H1 (cell line): ENCODE results near the gene HIBADH. TPM values are rescaled to one million over a fixed set of nuclear protein-coding genes. Genes with fewer than 3 reads are reported as not detected.

ENCODE experiments used
- CTCF ChIA-PET: fragments of 300-600 bp; sonication (Branson Sonifier 250); formaldehyde crosslinking; loops from one replicate; lab custom pipeline; 2021; ENCODE audit not compliant: partially characterized antibody; lab: Charles Lee
- POLR2A ChIA-PET: fragments of 300-600 bp; sonication (Branson Sonifier 250); formaldehyde crosslinking; loops from one replicate; lab custom pipeline; 2021; ENCODE audit warnings: inconsistent platforms; ENCODE audit not compliant: partially characterized antibody; lab: Charles Lee
- DNase-seq, 2 experiments: peaks; one replicate each; pipeline versions ENCODE4 v3.0.0 to v3.0.0-alpha.2; 2010 to 2022; ENCODE audit warnings: low spot score in 2 of 2, low read depth in 1 of 2, mixed read lengths in 1 of 2
- FAIRE-seq: peaks from 2 replicates; lab custom pipeline; 2011; peaks lifted over from hg19 to GRCh38; lab: Jason Lieb, UNC
- H2AFZ ChIP-seq: 2 replicates; pipeline ENCODE4 v1.8.1; 2012; ENCODE audit warnings: low read length, inconsistent platforms
- H2AK5ac ChIP-seq: 2 replicates; pipeline ENCODE4 v1.6.1; 2013; ENCODE audit warnings: low read depth, low read length
- H2BK120ac ChIP-seq: replicated peaks from 2 replicates; pipeline ENCODE3; 2013; ENCODE audit warnings: low read depth, low read length, inconsistent platforms
- H2BK12ac ChIP-seq: 2 replicates; pipeline ENCODE4 v1.6.1; 2013; ENCODE audit warnings: low read depth, low read length
- H2BK15ac ChIP-seq: 2 replicates; pipeline ENCODE4 v1.6.1; 2013; ENCODE audit warnings: low read length
- H2BK20ac ChIP-seq: 2 replicates; pipeline ENCODE4 v1.6.1; 2013; ENCODE audit warnings: low read length
- H2BK5ac ChIP-seq: 2 replicates; pipeline ENCODE4 v1.6.1; 2013; ENCODE audit warnings: low read depth, low read length
- H3K14ac ChIP-seq: 2 replicates; pipeline ENCODE4 v1.6.1; 2013; ENCODE audit warnings: inconsistent platforms; ENCODE audit not compliant: insufficient read length
- H3K18ac ChIP-seq: 2 replicates; pipeline ENCODE4 v1.6.1; 2013; ENCODE audit warnings: low read length; ENCODE audit errors: extremely low read depth
- H3K23ac ChIP-seq: 2 replicates; pipeline ENCODE4 v1.6.1; 2013; ENCODE audit warnings: inconsistent platforms; ENCODE audit not compliant: insufficient read length
- H3K23me2 ChIP-seq: 2 replicates; pipeline ENCODE4 v1.6.1; 2013; ENCODE audit warnings: low read depth, low read length
- H3K27ac ChIP-seq: 2 replicates; pipeline ENCODE4 v1.6.1; 2011; ENCODE audit warnings: low read depth, low read length, inconsistent platforms
- H3K27me3 ChIP-seq, 4 experiments: replicated peaks in 1 of 4; 1 replicate in 1 of 4; 2 replicates in 3 of 4; pipeline versions ENCODE4 v1.6.1 to v1.8.1; 2011 to 2013; ENCODE audit warnings: low read length in 3 of 4, mild to moderate bottlenecking in 3 of 4, inconsistent platforms in 2 of 4, mixed read lengths in 2 of 4, moderate library complexity in 1 of 4; ENCODE audit not compliant: control insufficient read depth in 3 of 4, insufficient read depth in 3 of 4; ENCODE audit errors: extremely low read depth in 1 of 4
- H3K36me3 ChIP-seq, 4 experiments: 2 replicates each; pipeline versions ENCODE4 v1.6.1 to v1.8.1; 2011 to 2013; ENCODE audit warnings: mild to moderate bottlenecking in 4 of 4, low read length in 3 of 4, moderate library complexity in 2 of 4, control low read depth in 1 of 4, inconsistent platforms in 1 of 4; ENCODE audit not compliant: insufficient read depth in 4 of 4, control insufficient read depth in 2 of 4
- H3K4ac ChIP-seq: replicated peaks from 2 replicates; pipeline ENCODE3; 2013; ENCODE audit warnings: low read length, low read depth, mixed read lengths, inconsistent platforms; ENCODE audit not compliant: insufficient read length
- H3K4me1 ChIP-seq, 4 experiments: replicated peaks in 1 of 4; 1 replicate in 1 of 4; 2 replicates in 3 of 4; pipeline versions ENCODE4 v1.6.1 to v1.8.1; 2011 to 2013; ENCODE audit warnings: low read length in 3 of 4, inconsistent platforms in 2 of 4, mixed read lengths in 1 of 4; ENCODE audit not compliant: insufficient read depth in 4 of 4, control insufficient read depth in 3 of 4
- H3K4me2 ChIP-seq, 2 experiments: 2 replicates each; pipeline versions ENCODE4 v1.6.1 to v1.8.1; 2011 to 2013; ENCODE audit warnings: low read depth in 2 of 2, low read length in 2 of 2, control low read depth in 1 of 2, inconsistent platforms in 1 of 2, mild to moderate bottlenecking in 1 of 2; ENCODE audit not compliant: insufficient read depth in 1 of 2
- H3K4me3 ChIP-seq, 4 experiments: fragments of 200-600, 300-600 bp in 1 of 4; sonication (generic), shearing (Covaris generic), sonication (Bioruptor Twin) in 1 of 4; 2 replicates each; pipeline versions ENCODE4 v1.5.1 to v1.8.1; 2011 to 2016; ENCODE audit warnings: low read length in 4 of 4, low read depth in 3 of 4, control low read depth in 2 of 4, inconsistent platforms in 2 of 4, mild to moderate bottlenecking in 2 of 4, mixed read lengths in 1 of 4, moderate library complexity in 1 of 4; ENCODE audit not compliant: insufficient read depth in 2 of 4; ENCODE audit errors: extremely low read depth in 1 of 4
- H3K56ac ChIP-seq: replicated peaks from 2 replicates; pipeline ENCODE3; 2013; ENCODE audit warnings: low read depth, mild to moderate bottlenecking, mixed read lengths, low read length, inconsistent platforms; ENCODE audit not compliant: insufficient read length
- H3K79me1 ChIP-seq: 2 replicates; pipeline ENCODE4 v1.6.1; 2013; ENCODE audit warnings: low read depth, low read length, control low read depth
- H3K79me2 ChIP-seq, 2 experiments: 2 replicates each; pipeline versions ENCODE4 v1.6.1 to v1.8.1; 2012 to 2013; ENCODE audit warnings: low read length in 2 of 2, mild to moderate bottlenecking in 2 of 2, inconsistent platforms in 1 of 2; ENCODE audit not compliant: insufficient read depth in 2 of 2, control insufficient read depth in 1 of 2
- H3K9ac ChIP-seq, 4 experiments: replicated peaks in 1 of 4; 1 replicate in 1 of 4; 2 replicates in 3 of 4; pipeline versions ENCODE4 v1.6.1 to v1.8.1; 2011 to 2013; ENCODE audit warnings: low read depth in 3 of 4, low read length in 3 of 4, control low read depth in 2 of 4, mild to moderate bottlenecking in 2 of 4, moderate library complexity in 2 of 4, inconsistent platforms in 1 of 4; ENCODE audit errors: extremely low read depth in 1 of 4
- H3K9me3 ChIP-seq, 2 experiments: 2 replicates each; pipeline versions ENCODE4 v1.6.1 to v1.8.1; 2012 to 2013; ENCODE audit warnings: mild to moderate bottlenecking in 2 of 2, moderate library complexity in 2 of 2, control low read depth in 1 of 2, inconsistent platforms in 1 of 2, low read depth in 1 of 2, low read length in 1 of 2, mixed read lengths in 1 of 2; ENCODE audit not compliant: insufficient read depth in 2 of 2
- H4K20me1 ChIP-seq, 2 experiments: replicated peaks in 1 of 2; 2 replicates each; pipeline versions ENCODE3 to v1.8.1; 2011 to 2013; ENCODE audit warnings: inconsistent platforms in 2 of 2, low read length in 2 of 2, mild to moderate bottlenecking in 1 of 2; ENCODE audit not compliant: insufficient read depth in 2 of 2, control insufficient read depth in 1 of 2
- H4K5ac ChIP-seq: 2 replicates; pipeline ENCODE4 v1.6.1; 2013; ENCODE audit warnings: low read length, low read depth, mixed read lengths, inconsistent platforms; ENCODE audit not compliant: insufficient read length
- H4K8ac ChIP-seq: 2 replicates; pipeline ENCODE4 v1.8.0; 2013; ENCODE audit warnings: mild to moderate bottlenecking, moderate library complexity, low read length, inconsistent platforms; ENCODE audit not compliant: insufficient read depth; ENCODE audit errors: extremely low read depth
- H4K91ac ChIP-seq: replicated peaks from 2 replicates; pipeline ENCODE3; 2013; ENCODE audit warnings: low read length, mixed read lengths, inconsistent platforms; ENCODE audit not compliant: insufficient read length
- BCL11A ChIP-seq, 2 experiments: IDR thresholded peaks; one replicate each; pipeline ENCODE4 v1.6.1; 2011; ENCODE audit warnings: low read depth in 2 of 2, low read length in 2 of 2, mild to moderate bottlenecking in 2 of 2
- HDAC6 ChIP-seq: IDR thresholded peaks from one replicate; pipeline ENCODE4 v1.7.1; 2012; ENCODE audit warnings: low read depth, mild to moderate bottlenecking, inconsistent platforms, low read length, moderate library complexity
- JUN ChIP-seq: IDR thresholded peaks from 2 replicates; pipeline ENCODE4 v1.6.1; 2011; ENCODE audit warnings: low read depth, mild to moderate bottlenecking, improper control_type of control experiment, low read length
- TAF7 ChIP-seq: optimal IDR thresholded peaks from 2 replicates; pipeline ENCODE3; 2011; ENCODE audit warnings: low read depth, mild to moderate bottlenecking, inconsistent platforms, low read length, moderate library complexity, borderline replicate concordance
- WGBS, 2 experiments: shearing (Covaris generic) in 1 of 2; methylation state at CpG; one replicate each; pipeline versions ENCODE4 v1.1.6 to v1.1.7; 2013 to 2015; ENCODE audit warnings: low lambda C conversion rate in 2 of 2, mixed read lengths in 2 of 2, inconsistent platforms in 1 of 2, low coverage in 1 of 2, missing lambda C conversion rate in 1 of 2; ENCODE audit not compliant: insufficient replicate concordance in 2 of 2, insufficient coverage in 1 of 2, insufficient read length in 1 of 2; ENCODE audit errors: extremely low coverage in 1 of 2, missing lambda C conversion rate in 1 of 2; 5-methylcytosine and 5-hydroxymethylcytosine counted together
- polyA plus RNA-seq, 7 experiments: library from polyadenylated mRNA; depleted of rRNA in 3 of 7; stranded (reverse) in 5 of 7; unstranded in 2 of 7; fragments of >200 nt in 5 of 7; fragments of 200-250 nt in 2 of 7; gene quantifications; 1 replicate in 5 of 7; 2 replicates in 1 of 7; 4 replicates in 1 of 7; pipeline versions ENCODE4 v1.2.1 to v1.2.3, GENCODE V29; 2011 to 2013; ENCODE audit warnings: missing spikeins in 2 of 7, mixed read lengths in 2 of 7
- total RNA-seq: library from RNA; stranded (reverse); fragmentation: NEBNext Ultra II Directional; extraction: Animal tissue kit (Norgen Biotek cat#: 25700); gene quantifications from 2 replicates; pipeline ENCODE4 v1.2.1, GENCODE V29; 2021

The HIBADH gene
- total and polyA plus RNA-seq, 2 of the 8 experiments (the other 6 are each of a cell fraction or from before 2014, with no cell fraction given), result 30.1 to 39.5 TPM

DNA sequence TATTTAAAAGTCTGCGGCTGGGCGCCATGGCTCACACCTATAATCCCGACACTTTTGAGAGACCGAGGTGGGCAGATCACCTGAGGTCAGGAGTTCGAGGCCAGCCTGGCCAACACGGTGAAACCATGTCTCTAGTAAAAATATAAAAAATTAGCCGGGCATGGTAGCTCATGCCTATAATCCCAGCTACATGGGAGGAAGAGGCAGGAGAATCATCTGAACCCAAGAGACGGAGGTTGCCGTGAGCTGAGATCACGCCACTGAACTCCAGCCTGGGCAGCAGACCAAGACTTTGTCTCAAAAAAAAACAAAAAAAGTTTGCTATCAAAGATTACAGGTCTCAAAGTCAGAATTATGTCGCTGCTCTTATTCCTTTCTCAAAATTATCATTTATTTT is 55.5 kb downstream of the HIBADH start:
- Histone ChIP-seq H3K23me2 (no peaks in the 10 kb centered on the region), H3K18ac (no peak overlapping the region), H3K27ac (no peak overlapping the region), H3K9ac (no peak overlapping the region), H4K20me1 (no peaks in the 10 kb centered on the region), H3K36me3 (no peaks in the 10 kb centered on the region), H3K79me1 (no peaks in the 10 kb centered on the region), H3K23ac (no peak overlapping the region), H3K4ac (no peak overlapping the region), H3K79me2 (no peaks in the 10 kb centered on the region; a peak in 1 of 4 replicates), H2BK120ac (no peak overlapping the region), H3K4me3 (no peak overlapping the region), H2BK20ac (no peak overlapping the region), H4K91ac (no peak overlapping the region), H3K56ac (no peak overlapping the region), H3K9me3 (no peaks in the 10 kb centered on the region), H4K8ac (no peak overlapping the region), H2BK12ac (no peak overlapping the region), H3K4me2 (no peak overlapping the region), H3K27me3 (no peaks in the 10 kb centered on the region), H2AK5ac (no peak overlapping the region), H3K4me1 (peaks cover 0 to 16% (median 3%) of the 10 kb centered on the region in 4 experiments; a peak in 5 of 7 replicates), H2BK5ac (no peak overlapping the region), H2AFZ (no peak overlapping the region), H4K5ac (no peak overlapping the region), H3K14ac (no peak overlapping the region), H2BK15ac (no peak overlapping the region)
- 88% methylated on average over 10 of the region's 11 CpGs; no CpG with 5 or more reads in 1 of the 2 experiments for WGBS, 2 experiments
- CTCF ChIA-PET, result interaction anchor here (1.0 to 2.2 kb wide), 7 partner anchors 10 to 1625 kb away, joined by 3 to 5 read pairs (median 3); no protein-coding TSS in a partner anchor
- POLR2A ChIA-PET, result interaction anchor here (1.2 kb wide), 1 partner anchor 24 kb away, joined by 3 read pairs; no protein-coding TSS in a partner anchor
- TF ChIP-seq TAF7 (no peak), HDAC6 (no peak), JUN (no peak), BCL11A (IDR thresholded peaks at IDR 0.05; ENCODE audit: low read depth in 2 of 2, low read length in 2 of 2) (no peak)
- DNase-seq (no peak), FAIRE-seq (no peak)
